RWPE1 (cell line): ENCODE data around the gene SLC12A4.
A peak's percentile ranks its signal among the peaks of the same experiment; 100 is the strongest.

Source experiments
- CTCF ChIA-PET: fragments of 350-600 bp; sonication (Branson Sonifier 250); formaldehyde crosslinking; extraction: SDS; loops from one replicate; lab custom pipeline; 2021; lab: Yijun Ruan, JAX
- POLR2A ChIA-PET: fragments of 400-600 bp; formaldehyde crosslinking; extraction: SDS; loops from one replicate; lab custom pipeline; 2020; ENCODE audit warnings: antibody characterized with exemption; ENCODE audit not compliant: low non-redundant PET; lab: Yijun Ruan, JAX
- DNase-seq: peaks from one replicate; pipeline ENCODE4 v3.0.0; 2012; ENCODE audit warnings: low spot score
- H3K27ac ChIP-seq: fragments of 450-650 bp; 2 replicates; pipeline ENCODE4 v1.5.1; 2017
- CTCF ChIP-seq: fragments of 450-650 bp; conservative IDR thresholded peaks from 2 replicates; pipeline ENCODE4 v1.5.1; 2017; ENCODE audit warnings: low read depth, mild to moderate bottlenecking

SLC12A4 gene

DNA sequence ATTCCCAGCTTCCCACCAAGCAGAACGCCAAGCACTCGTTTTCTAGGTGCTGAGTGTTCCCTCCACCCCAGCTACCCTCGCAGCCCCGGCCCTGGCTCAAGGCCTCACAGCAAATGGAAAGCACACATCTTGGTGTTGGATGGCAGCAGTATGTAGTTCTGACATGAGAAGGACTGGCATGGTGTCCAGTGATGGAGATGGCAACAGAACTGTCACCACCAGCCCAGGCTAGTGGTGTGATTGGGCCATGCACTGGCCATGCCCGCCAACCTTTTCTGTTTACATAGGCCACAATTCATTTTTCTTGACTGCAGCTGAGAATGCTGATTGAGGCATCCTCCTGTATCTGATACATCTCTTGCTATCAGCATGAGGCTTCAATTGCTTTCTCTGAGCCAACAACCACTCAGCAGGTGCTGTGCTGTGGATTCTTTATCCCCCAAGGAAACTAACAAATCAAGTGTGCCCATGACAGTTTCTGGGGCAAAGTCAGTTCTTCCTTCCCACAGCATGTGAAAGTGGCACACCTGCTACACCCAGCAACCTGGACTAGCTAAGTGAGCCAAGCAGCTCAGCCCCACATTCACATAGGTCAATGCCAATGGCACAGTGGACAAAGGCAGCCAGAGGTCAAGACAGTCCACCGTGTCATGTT is 3.8 kb downstream of the SLC12A4 start:
- no peak for TF ChIP-seq CTCF
- no peak for DNase-seq
- ChIA-PET POLR2A (no interaction called here), CTCF (interaction anchor here (0.6 kb wide), 1 partner anchor 81 kb away, joined by 3 read pairs; no protein-coding TSS in a partner anchor)
- peak overlapping the region; percentile 80 for H3K27ac ChIP-seq

DNA sequence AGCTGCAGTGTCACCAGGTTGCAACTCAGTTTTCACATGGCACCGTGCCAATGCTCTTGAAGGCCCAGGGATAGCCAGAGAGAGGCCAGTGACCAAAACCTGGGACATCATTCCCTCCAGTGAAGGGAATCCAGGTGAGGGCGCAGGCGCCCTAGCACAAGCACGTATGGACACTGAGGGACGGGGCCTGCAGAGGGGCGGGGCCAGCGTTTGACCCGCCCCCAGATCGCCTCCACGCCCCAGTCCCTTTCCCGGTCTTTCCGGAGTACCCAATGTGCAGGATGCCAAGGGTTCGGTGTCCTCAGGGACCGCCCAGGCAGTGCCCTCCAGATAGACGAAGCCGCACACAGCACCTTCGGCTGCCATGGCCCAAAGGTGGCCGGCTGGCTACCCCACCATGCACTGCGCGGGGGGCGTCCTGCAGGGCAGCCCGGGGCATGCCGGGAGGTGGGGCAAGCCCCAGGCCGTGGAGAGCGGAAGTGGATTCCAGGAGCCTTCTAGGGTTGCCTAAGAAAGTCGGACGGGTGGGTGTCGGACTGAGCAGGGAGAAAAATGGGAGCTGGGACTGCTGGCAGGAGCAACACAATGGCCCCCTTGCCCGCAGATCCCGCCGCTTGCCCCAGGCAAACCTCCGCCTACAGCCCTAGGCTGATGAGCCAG is 4.6 kb downstream of the SLC12A4 start:
- peak overlapping the region; percentile 80 for H3K27ac ChIP-seq
- no peak for DNase-seq
- CTCF ChIA-PET = interaction anchor here (0.6 kb wide), 1 partner anchor 80 kb away, joined by 3 read pairs; no protein-coding TSS in a partner anchor
- POLR2A ChIA-PET = no interaction called here
- no peak for TF ChIP-seq CTCF

DNA sequence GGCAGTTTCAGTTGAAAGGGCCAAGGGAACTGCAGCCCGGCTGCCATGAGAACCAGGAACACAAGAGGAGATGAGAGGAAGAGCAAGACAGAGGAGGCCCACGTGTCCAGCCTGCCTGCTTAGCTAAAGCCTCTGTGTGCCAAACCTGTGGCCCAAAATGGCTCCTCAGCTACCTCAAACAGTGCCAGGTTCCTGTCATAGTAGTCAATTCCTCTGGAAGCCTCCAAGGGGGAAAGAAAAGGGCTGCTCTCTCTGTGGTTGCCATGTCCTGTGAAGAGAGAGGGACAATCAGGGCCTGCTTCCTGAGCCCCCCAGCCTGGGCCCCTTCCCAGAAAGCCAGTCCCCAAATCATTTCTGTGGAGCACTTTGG is 5.2 kb downstream of the SLC12A4 start:
- CTCF ChIA-PET = interaction anchor here (1.5 kb wide), 1 partner anchor 23 kb away, joined by 5 read pairs; no protein-coding TSS in a partner anchor
- no peak for TF ChIP-seq CTCF
- DNase-seq = no peak
- POLR2A ChIA-PET = no interaction called here
- H3K27ac ChIP-seq = peak overlapping the region; percentile 80

GRCh38 chr16:67962135-67962534 is 6.3 kb downstream of the SLC12A4 start:
- H3K27ac ChIP-seq = peak overlapping the region; percentile 80
- no peak for TF ChIP-seq CTCF
- CTCF ChIA-PET = interaction anchor here (1.5 kb wide), 1 partner anchor 22 kb away, joined by 5 read pairs; no protein-coding TSS in a partner anchor

GRCh38 chr16:67961551-67961957 is 6.9 kb downstream of the SLC12A4 start:
- H3K27ac ChIP-seq = peak overlapping the region; percentile 80
- ChIA-PET CTCF (interaction anchor here (1.2 kb wide), 1 partner anchor 79 kb away, joined by 6 read pairs; no protein-coding TSS in a partner anchor), POLR2A (no interaction called here)
- peak; percentile 96 for DNase-seq
- TF ChIP-seq CTCF = no peak

More at GRCh38 chr16:67962135-67962534, 6.3 kb downstream of the SLC12A4 start:
- POLR2A ChIA-PET = interaction anchor here (0.8 kb wide), 1 partner anchor 23 kb away, joined by 3 read pairs; no protein-coding TSS in a partner anchor
- no peak for DNase-seq

GRCh38 chr16:67959536-67960329 is 8.7 kb downstream of the SLC12A4 start:
- no peak for DNase-seq
- ChIA-PET POLR2A (no interaction called here), CTCF (interaction anchor here (0.6 to 0.7 kb wide), 2 partner anchors 17 to 484 kb away, joined by 3 read pairs; no protein-coding TSS in a partner anchor)
- no peak for TF ChIP-seq CTCF
- H3K27ac ChIP-seq = peak overlapping the region; percentile 80
